Mucosa of descending colon (tissue), 3 donors: ENCODE measurements around the gene PRKAR2A. TPM values are rescaled to one million over a fixed set of nuclear protein-coding genes. Genes with fewer than 3 reads are reported as not detected.
A peak's percentile ranks its signal among the peaks of the same experiment; 100 is the strongest.
"Not testable (repeated sequence)": the region's sequence is repeated elsewhere in the genome, so short reads cannot be mapped to it uniquely, and the experiment has no call there.

Experiments used
- ATAC-seq: fragments of 200-7000 bp; cut with Tn5 transposase; one replicate; pipeline ENCODE4 v1.9.1; 2020; ENCODE audit warnings: mild to moderate bottlenecking, moderate library complexity
- DNase-seq, 3 donors: peaks; one replicate each; pipeline ENCODE4 v3.0.0-alpha.2; 2020
- H3K36me3 ChIP-seq: fragments of 200-600 bp; one replicate; pipeline ENCODE4 v1.8.0; 2021; ENCODE audit warnings: low read depth, mild to moderate bottlenecking
- H3K4me1 ChIP-seq: fragments of 200-600 bp; one replicate; pipeline ENCODE4 v1.8.0; 2021; ENCODE audit warnings: low read depth, mild to moderate bottlenecking
- H3K4me3 ChIP-seq: fragments of 200-600 bp; one replicate; pipeline ENCODE4 v1.8.0; 2021; ENCODE audit warnings: mild to moderate bottlenecking
- H3K9me3 ChIP-seq: fragments of 200-600 bp; one replicate; pipeline ENCODE4 v1.8.0; 2021; ENCODE audit warnings: mild to moderate bottlenecking
- CTCF ChIP-seq: fragments of 200-600 bp; IDR thresholded peaks from one replicate; pipeline ENCODE4 v1.8.0; 2022; ENCODE audit warnings: antibody characterized with exemption, mild to moderate bottlenecking
- intact Hi-C, 2 donors: fragments of 100-400 bp; cut with DNase I in 1 of 2; cut with micrococcal nuclease in 1 of 2; formaldehyde crosslinking; loops; one replicate each; pipeline versions ENCODE4 v1.11.0 to v1.11.1; 2022; cut with DNase I, micrococcal nuclease
- total RNA-seq, 3 donors: library from RNA; stranded (reverse); fragmentation: NEBNext Ultra II Directional in 2 of 3; extraction: Animal tissue kit (Norgen Biotek cat#: 25700) in 2 of 3; gene quantifications; one replicate each; pipeline versions ENCODE4 v1.2.1 to v1.2.4, GENCODE V29; 2021 to 2023
- donor health status: DM: no; HTN: no; CAD: no; lungs with moderate emphysema.
- donor health status: DM: no; HTN: no; CAD: no.
- donor health status: DM: no; HTN: yes; CAD: no.

Gene PRKAR2A
- total RNA-seq, 3 donors from 2014 or later, result 53.3 to 76.3 (median 55.6) TPM

- no peaks in the 10 kb centered on the region for H3K4me1 ChIP-seq
- ATAC-seq (no peak), DNase-seq (no peak)
- TF ChIP-seq CTCF, result no peak
- no peaks in the 10 kb centered on the region for H3K36me3 ChIP-seq
- H3K4me3 ChIP-seq, result no peak overlapping the region
- intact Hi-C loops, result no loop called here
- no peaks in the 10 kb centered on the region for H3K9me3 ChIP-seq
Observed at GRCh38 chr3:48762816-48763215, 84.9 kb downstream of the PRKAR2A start.

DNA sequence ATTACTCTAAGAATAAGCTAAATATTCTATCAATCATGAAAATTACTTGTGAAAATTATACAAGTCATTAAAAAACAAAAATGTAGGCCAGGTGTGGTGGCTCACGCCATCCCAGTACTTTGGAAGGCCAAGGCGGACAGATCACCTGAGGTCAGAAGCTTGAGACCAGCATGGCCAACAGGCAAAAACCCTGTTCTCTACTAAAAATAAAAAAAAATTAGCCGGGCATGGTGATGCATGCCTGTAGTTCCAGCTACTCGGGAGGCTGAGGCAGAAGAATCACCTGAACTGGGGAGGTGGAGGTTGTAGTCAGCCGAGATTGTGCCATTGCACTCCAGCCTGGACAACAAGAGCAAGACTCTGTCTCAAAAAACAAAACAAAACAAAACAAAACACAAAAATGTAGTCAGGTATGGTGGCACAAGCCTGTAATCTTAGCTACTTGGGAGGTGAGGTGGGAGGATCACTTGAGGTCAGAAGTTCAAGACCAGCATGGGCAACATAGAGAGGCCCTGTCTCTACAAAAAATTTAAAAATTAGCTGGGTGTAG is 87.6 kb downstream of the PRKAR2A start:
- DNase-seq, H3K4me3 ChIP-seq, H3K36me3 ChIP-seq, intact Hi-C loops, H3K4me1 ChIP-seq, H3K9me3 ChIP-seq, ATAC-seq: not testable (repeated sequence)

DNA sequence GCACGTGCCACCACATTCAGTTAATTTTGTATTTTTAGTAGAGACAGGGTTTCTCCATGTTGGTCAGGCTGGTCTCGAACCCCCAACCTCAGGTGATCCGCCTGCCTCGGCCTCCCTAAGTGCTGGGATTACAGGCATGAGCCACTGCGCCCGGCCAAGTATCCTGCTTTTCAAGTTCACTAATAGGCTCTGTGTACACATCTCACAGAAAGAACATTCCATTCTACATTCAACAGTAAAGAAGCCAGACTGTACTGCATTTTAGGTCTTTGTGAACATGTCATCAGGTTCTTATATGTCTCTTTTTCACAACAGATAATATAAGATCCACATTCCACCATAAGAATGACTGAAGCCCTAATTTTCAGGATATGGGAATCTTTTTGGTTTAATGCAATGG is 88.1 kb downstream of the PRKAR2A start:
- intact Hi-C loops, H3K4me3 ChIP-seq, ATAC-seq, H3K36me3 ChIP-seq, H3K9me3 ChIP-seq, H3K4me1 ChIP-seq, DNase-seq: not testable (repeated sequence)

DNA sequence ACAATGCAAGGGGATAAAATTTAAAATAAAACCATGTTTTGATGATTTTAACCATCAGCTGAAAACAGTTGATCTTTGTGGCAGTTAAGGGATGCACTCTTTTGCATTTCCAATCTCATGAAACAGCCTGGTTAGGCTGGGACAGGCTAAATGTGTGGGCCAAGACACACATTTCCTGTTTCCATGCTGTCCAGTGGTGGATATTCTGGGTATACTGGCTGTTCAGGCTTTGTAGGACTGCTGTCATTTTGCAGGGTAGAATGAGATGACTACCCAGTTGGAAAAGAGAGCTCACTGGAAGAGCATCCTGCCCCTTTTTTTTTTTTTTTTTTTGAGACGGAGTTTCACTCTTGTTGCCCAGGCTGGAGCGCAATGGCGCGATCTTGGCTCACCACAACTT is 88.6 kb downstream of the PRKAR2A start:
- H3K36me3 ChIP-seq, result no peaks in the 10 kb centered on the region
- ATAC-seq (no peak), DNase-seq (no peak)
- H3K4me1 ChIP-seq, result no peaks in the 10 kb centered on the region
- intact Hi-C loops, result no loop called here
- TF ChIP-seq CTCF, result no peak
- no peak overlapping the region for H3K4me3 ChIP-seq
- H3K9me3 ChIP-seq, result no peaks in the 10 kb centered on the region

GRCh38 chr3:48756640-48757039 is 91.0 kb downstream of the PRKAR2A start:
- no peaks in the 10 kb centered on the region for H3K36me3 ChIP-seq
- DNase-seq, result no peak
- H3K4me1 ChIP-seq, result no peaks in the 10 kb centered on the region
- H3K4me3 ChIP-seq, result no peak overlapping the region
- TF ChIP-seq CTCF, result no peak
- intact Hi-C loops, result no loop called here
- no peak for ATAC-seq
- H3K9me3 ChIP-seq, result no peaks in the 10 kb centered on the region

- ATAC-seq (peak; percentile 18), DNase-seq (no peak)
- H3K36me3 ChIP-seq, result no peaks in the 10 kb centered on the region
- H3K4me1 ChIP-seq, result no peaks in the 10 kb centered on the region
- no peak for TF ChIP-seq CTCF
- intact Hi-C loops, result no loop called here
- no peaks in the 10 kb centered on the region for H3K9me3 ChIP-seq
- H3K4me3 ChIP-seq, result no peak overlapping the region
Observed at GRCh38 chr3:48750856-48751255, 96.8 kb downstream of the PRKAR2A start.

DNA sequence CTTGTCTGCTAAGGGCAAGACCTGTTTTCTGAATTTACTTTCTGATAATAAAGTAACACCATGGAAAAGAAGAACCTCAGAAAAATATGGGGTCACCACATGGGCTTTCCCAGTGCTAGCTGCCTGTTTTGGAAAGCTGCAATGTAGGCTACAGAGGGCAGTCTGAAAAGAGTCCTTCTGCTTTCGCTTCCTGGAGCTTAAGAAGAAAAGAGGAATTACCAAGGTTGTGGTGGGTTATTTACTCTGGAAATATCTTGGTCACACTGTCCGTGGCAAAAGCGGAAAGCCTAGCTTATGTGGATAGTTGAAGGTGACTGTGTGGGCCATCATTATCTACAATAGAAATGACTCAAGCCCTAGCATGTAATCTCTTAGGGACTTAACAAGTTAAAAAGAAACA is 98.9 kb downstream of the PRKAR2A start:
- Histone ChIP-seq H3K4me3 (no peak overlapping the region), H3K36me3 (no peaks in the 10 kb centered on the region), H3K9me3 (no peaks in the 10 kb centered on the region), H3K4me1 (no peaks in the 10 kb centered on the region)
- peak; percentile 38 for ATAC-seq
- no peak for TF ChIP-seq CTCF
- no peak for DNase-seq
- intact Hi-C loops, result no loop called here
